ENCODE measurements around the gene SEPHS2. TPM values are rescaled to one million over a fixed set of nuclear protein-coding genes. Genes with fewer than 3 reads are reported as not detected.

The SEPHS2 gene
- total RNA-seq, 3 donors from 2014 or later (not counting 1 experiment from before 2014, with no cell fraction given): 25.5 to 37.6 (median 35.0) TPM

DNA sequence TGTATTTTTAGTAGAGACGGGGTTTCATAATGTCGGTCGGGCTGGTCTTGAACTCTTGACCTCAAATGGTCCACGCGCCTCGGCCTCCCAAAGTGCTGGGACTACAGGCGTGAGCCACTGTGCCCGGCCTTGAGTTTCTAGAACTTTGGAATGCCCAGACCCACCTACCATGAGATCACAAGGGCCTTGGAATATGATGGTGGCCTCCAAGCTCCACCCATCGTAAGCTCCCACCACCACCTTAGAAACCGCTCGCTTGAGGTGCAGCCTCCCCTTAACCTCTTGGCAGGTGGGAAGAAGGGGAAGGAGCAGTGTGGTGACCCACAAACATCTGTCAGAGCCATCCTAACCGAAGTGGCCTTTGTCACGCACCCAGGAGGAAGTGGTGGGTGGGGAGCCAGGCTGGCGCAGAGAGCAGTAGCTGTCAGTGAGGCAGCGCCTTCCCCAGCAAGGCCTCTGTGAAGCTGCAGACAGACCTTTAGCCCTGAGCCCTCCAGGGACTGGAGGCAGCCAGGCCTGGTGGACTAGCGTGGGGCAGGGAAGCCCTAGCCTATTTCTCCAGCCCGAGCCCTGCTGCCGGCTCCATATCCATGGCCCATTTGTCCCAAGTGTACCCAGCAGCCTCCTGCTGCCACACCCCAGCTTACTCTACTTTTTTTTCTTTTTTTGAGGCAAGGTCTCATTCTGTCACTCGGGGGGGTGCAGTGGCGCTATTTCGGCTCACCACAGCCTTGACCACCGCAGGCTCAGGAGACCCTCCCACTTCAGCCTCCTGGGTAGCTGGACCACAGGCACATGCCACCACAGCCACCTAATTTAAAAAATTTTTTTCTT, 13.1 kb upstream of the SEPHS2 start:
- H3K9me3 Mint-ChIP-seq: no peaks in the 10 kb centered on the region
- Histone ChIP-seq H3K27me3 (ENCODE audit: control insufficient read depth, insufficient read depth, low read length) (no peaks in the 10 kb centered on the region), H3K9me3 (ENCODE audit: control insufficient read depth, insufficient read depth, low read length) (no peaks in the 10 kb centered on the region), H3K27ac (ENCODE audit: low read length) (peak overlapping the region; percentile 73), H3K36me3 (ENCODE audit: control insufficient read depth, insufficient read depth, low read length) (no peaks in the 10 kb centered on the region), H3K4me3 (ENCODE audit: low read length) (no peak overlapping the region), H3K4me1 (ENCODE audit: control insufficient read depth, insufficient read depth, low read length) (peaks cover 40% of the 10 kb centered on the region)
- ATAC-seq (peak; percentile 90 to 94 (median 91)), DNase-seq (peak; percentile 71 to 92)
- intact Hi-C loops (cut with micrococcal nuclease): loop anchor here (1.0 kb wide), 1 partner anchor 14 kb away; the partner anchor contains the start of gene ITGAL
- H3K36me3 Mint-ChIP-seq: no peaks in the 10 kb centered on the region
- H3K4me3 Mint-ChIP-seq: peak overlapping the region; percentile 49
- WGBS (ENCODE audit: insufficient coverage): 10% methylated on average over 19 of the region's 22 CpGs
- H3K4me1 Mint-ChIP-seq: peaks cover 34 to 50% of the 10 kb centered on the region in 2 donors
- TF ChIP-seq, protein P1, sequence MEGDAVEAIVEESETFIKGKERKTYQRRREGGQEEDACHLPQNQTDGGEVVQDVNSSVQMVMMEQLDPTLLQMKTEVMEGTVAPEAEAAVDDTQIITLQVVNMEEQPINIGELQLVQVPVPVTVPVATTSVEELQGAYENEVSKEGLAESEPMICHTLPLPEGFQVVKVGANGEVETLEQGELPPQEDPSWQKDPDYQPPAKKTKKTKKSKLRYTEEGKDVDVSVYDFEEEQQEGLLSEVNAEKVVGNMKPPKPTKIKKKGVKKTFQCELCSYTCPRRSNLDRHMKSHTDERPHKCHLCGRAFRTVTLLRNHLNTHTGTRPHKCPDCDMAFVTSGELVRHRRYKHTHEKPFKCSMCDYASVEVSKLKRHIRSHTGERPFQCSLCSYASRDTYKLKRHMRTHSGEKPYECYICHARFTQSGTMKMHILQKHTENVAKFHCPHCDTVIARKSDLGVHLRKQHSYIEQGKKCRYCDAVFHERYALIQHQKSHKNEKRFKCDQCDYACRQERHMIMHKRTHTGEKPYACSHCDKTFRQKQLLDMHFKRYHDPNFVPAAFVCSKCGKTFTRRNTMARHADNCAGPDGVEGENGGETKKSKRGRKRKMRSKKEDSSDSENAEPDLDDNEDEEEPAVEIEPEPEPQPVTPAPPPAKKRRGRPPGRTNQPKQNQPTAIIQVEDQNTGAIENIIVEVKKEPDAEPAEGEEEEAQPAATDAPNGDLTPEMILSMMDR (IDR thresholded peaks at IDR 0.05): no peak
- peak overlapping the region; percentile 85 for H3K27ac Mint-ChIP-seq
- no peaks in the 10 kb centered on the region for H3K27me3 Mint-ChIP-seq (ENCODE audit: low read depth in 2 of 2)

DNA sequence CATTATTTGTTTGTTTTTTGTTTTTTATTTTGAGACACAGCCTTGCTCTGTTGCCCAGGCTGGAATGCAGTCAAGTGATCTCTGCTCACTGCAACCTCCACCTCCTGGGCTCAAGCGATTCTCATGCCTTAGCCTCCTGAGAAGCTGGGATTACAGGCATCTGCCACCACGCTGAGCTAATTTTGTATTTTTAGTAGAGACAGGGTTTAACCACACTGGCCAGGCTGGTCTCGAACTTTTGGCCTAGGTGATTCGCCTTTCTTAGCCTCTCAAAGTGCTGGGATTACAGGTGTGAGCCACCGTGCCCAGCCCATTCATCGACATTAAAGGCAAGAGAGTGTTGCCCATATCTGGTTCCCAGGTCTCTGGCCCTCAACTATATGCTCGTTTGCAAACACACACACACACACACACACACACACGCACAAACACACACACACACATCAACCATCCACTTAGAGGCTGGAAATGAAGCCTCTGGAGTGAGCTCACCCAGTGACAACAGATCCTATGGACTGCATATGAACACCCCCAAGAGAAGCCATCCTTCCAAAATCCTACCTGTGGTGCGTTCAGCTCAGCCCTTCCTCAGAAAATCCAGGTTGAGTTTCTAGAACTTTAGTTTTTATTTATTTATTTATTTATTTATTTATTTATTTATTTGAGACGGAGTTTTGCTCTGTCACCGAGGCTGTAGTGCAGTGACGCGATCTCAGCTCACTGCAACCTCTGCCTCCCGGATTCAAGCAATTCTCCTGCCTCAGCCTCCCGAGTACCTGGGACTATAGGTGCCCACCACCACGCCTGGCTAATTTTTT, 12.3 kb upstream of the SEPHS2 start:
- 78% methylated on average over 15 of the region's 16 CpGs for WGBS (ENCODE audit: insufficient coverage)
- Mint-ChIP-seq H3K27me3 (ENCODE audit: low read depth in 2 of 2) (no peaks in the 10 kb centered on the region), H3K36me3 (no peaks in the 10 kb centered on the region), H3K27ac (peak overlapping the region; percentile 85), H3K4me1 (peaks cover 35 to 50% of the 10 kb centered on the region in 2 donors), H3K9me3 (no peaks in the 10 kb centered on the region), H3K4me3 (peak overlapping the region; percentile 49)
- H3K27ac ChIP-seq (ENCODE audit: low read length): peak overlapping the region; percentile 73
- ATAC-seq (no peak), DNase-seq (no peak)
- peaks cover 40% of the 10 kb centered on the region for H3K4me1 ChIP-seq (ENCODE audit: control insufficient read depth, insufficient read depth, low read length)
- H3K4me3 ChIP-seq (ENCODE audit: low read length): no peak overlapping the region
- no peaks in the 10 kb centered on the region for H3K36me3 ChIP-seq (ENCODE audit: control insufficient read depth, insufficient read depth, low read length)
- TF ChIP-seq, protein P1 (IDR thresholded peaks at IDR 0.05): no peak
- intact Hi-C loops (cut with micrococcal nuclease): no loop called here
- H3K27me3 ChIP-seq (ENCODE audit: control insufficient read depth, insufficient read depth, low read length): no peaks in the 10 kb centered on the region
- no peaks in the 10 kb centered on the region for H3K9me3 ChIP-seq (ENCODE audit: control insufficient read depth, insufficient read depth, low read length)

DNA sequence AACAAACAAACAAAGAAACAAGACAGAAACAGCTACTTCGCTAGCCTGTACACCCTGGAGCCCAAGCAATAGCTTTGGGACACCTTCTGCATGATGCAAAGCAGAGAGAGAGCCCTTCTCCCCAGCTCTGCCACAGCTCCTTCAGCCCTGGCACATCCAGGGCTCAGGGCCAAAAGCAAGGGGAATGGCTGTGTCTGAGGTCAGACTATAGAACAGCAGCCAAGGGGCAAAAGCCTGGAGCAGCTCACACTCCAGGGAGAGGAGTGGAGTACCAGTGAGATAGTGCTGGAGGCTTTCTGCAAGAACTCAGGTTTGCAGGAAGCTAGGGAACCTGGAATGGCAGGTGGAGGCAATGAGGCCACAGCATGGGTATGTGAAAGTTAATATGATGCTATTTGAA, 11.6 kb upstream of the SEPHS2 start:
- H3K4me3 Mint-ChIP-seq: peak overlapping the region; percentile 9

More for the DNA sequence above, 11.6 kb upstream of the SEPHS2 start:
- no peaks in the 10 kb centered on the region for H3K36me3 ChIP-seq (ENCODE audit: control insufficient read depth, insufficient read depth, low read length)
- Mint-ChIP-seq H3K27ac (no peak overlapping the region), H3K9me3 (no peaks in the 10 kb centered on the region), H3K27me3 (ENCODE audit: low read depth in 2 of 2) (no peaks in the 10 kb centered on the region), H3K36me3 (no peaks in the 10 kb centered on the region), H3K4me1 (peaks cover 41 to 57% of the 10 kb centered on the region in 2 donors)
- DNase-seq (no peak), ATAC-seq (no peak)
- H3K27me3 ChIP-seq (ENCODE audit: control insufficient read depth, insufficient read depth, low read length): no peaks in the 10 kb centered on the region
- no peaks in the 10 kb centered on the region for H3K9me3 ChIP-seq (ENCODE audit: control insufficient read depth, insufficient read depth, low read length)
- WGBS (ENCODE audit: insufficient coverage): 100% methylated on average over 1 of the region's 1 CpG
- no peak overlapping the region for H3K27ac ChIP-seq (ENCODE audit: low read length)
- TF ChIP-seq, protein P1 (IDR thresholded peaks at IDR 0.05): no peak
- H3K4me1 ChIP-seq (ENCODE audit: control insufficient read depth, insufficient read depth, low read length): peaks cover 45% of the 10 kb centered on the region
- no peak overlapping the region for H3K4me3 ChIP-seq (ENCODE audit: low read length)
- intact Hi-C loops (cut with micrococcal nuclease): no loop called here
